HG02642 (cell line): Measurements from ENCODE around the gene SHROOM1.

Source experiments
- ATAC-seq: cut with Tn5 transposase; IDR thresholded peaks from one replicate; pipeline ENCODE4 v1.9.1; 2021; ENCODE audit warnings: mild to moderate bottlenecking; ENCODE audit not compliant: unreplicated experiment, poor library complexity

SHROOM1 gene

GRCh38 chr5:132853323-132853722 is 22.9 kb upstream of the SHROOM1 start:
- no peak for ATAC-seq

GRCh38 chr5:132850066-132850465 is 19.6 kb upstream of the SHROOM1 start:
- ATAC-seq: no peak

GRCh38 chr5:132849347-132849746 is 18.9 kb upstream of the SHROOM1 start:
- ATAC-seq: no peak

GRCh38 chr5:132848270-132848669 is 17.8 kb upstream of the SHROOM1 start:
- ATAC-seq: no peak

- ATAC-seq: no peak
Observed at GRCh38 chr5:132841305-132841704, 10.9 kb upstream of the SHROOM1 start.

GRCh38 chr5:132840896-132841295 is 10.4 kb upstream of the SHROOM1 start:
- ATAC-seq: no peak

- ATAC-seq: no peak
Observed at GRCh38 chr5:132840313-132840712, 9.9 kb upstream of the SHROOM1 start.

- ATAC-seq: no peak
Observed at GRCh38 chr5:132839426-132840301, 9.2 kb upstream of the SHROOM1 start.

GRCh38 chr5:132838516-132839282 is 8.3 kb upstream of the SHROOM1 start:
- no peak for ATAC-seq

GRCh38 chr5:132837868-132838267 is 7.4 kb upstream of the SHROOM1 start:
- no peak for ATAC-seq

- no peak for ATAC-seq
Observed at GRCh38 chr5:132836852-132837251, 6.4 kb upstream of the SHROOM1 start.

- no peak for ATAC-seq
Observed at GRCh38 chr5:132834057-132834456, 3.6 kb upstream of the SHROOM1 start.

- no peak for ATAC-seq
Observed at GRCh38 chr5:132832612-132833011, 2.2 kb upstream of the SHROOM1 start.

- ATAC-seq: no peak
Observed at GRCh38 chr5:132831095-132831860, 831 bp upstream of the SHROOM1 start.

- peak; percentile 77 for ATAC-seq
Observed at GRCh38 chr5:132829742-132830435, 558 bp downstream of the SHROOM1 start.

- ATAC-seq: no peak
Observed at GRCh38 chr5:132828846-132829494, 1.5 kb downstream of the SHROOM1 start.

GRCh38 chr5:132827943-132828673 is 2.3 kb downstream of the SHROOM1 start:
- ATAC-seq: no peak

- ATAC-seq: no peak
Observed at GRCh38 chr5:132826424-132827082, 3.9 kb downstream of the SHROOM1 start.
